HepG2 (cell line): ENCODE measurements around the gene WWC1.

Source experiments
- GTF2F1 ChIP-seq: fragments of 150-350 bp; IDR thresholded peaks from 2 replicates; pipeline ENCODE4 v1.6.1; 2014; ENCODE audit warnings: low read length
- JUNB ChIP-seq: sonication (generic); formaldehyde crosslinking; IDR thresholded peaks from 2 replicates; pipeline ENCODE4 v1.8.0; 2022; ENCODE audit warnings: missing genetic modification reagents, mild to moderate bottlenecking, borderline replicate concordance
- MTF1 ChIP-seq: sonication (generic); formaldehyde crosslinking; IDR thresholded peaks from 2 replicates; pipeline ENCODE4 v1.5.0; 2020; ENCODE audit warnings: missing genetic modification reagents
- TF ChIP-seq, protein P1 (sequence below): sonication (generic); formaldehyde crosslinking; IDR thresholded peaks from 2 replicates; pipeline ENCODE4 v1.5.0; 2020; ENCODE audit warnings: mild to moderate bottlenecking, missing genetic modification reagents, moderate library complexity

GRCh38 chr5:168314735-168315411 lies 23.4 kb downstream of the WWC1 start:
- TF ChIP-seq MTF1 (CRISPR knock-in tag) (no peak), GTF2F1 (no peak), JUNB (no peak)
- TF ChIP-seq, protein P1, sequence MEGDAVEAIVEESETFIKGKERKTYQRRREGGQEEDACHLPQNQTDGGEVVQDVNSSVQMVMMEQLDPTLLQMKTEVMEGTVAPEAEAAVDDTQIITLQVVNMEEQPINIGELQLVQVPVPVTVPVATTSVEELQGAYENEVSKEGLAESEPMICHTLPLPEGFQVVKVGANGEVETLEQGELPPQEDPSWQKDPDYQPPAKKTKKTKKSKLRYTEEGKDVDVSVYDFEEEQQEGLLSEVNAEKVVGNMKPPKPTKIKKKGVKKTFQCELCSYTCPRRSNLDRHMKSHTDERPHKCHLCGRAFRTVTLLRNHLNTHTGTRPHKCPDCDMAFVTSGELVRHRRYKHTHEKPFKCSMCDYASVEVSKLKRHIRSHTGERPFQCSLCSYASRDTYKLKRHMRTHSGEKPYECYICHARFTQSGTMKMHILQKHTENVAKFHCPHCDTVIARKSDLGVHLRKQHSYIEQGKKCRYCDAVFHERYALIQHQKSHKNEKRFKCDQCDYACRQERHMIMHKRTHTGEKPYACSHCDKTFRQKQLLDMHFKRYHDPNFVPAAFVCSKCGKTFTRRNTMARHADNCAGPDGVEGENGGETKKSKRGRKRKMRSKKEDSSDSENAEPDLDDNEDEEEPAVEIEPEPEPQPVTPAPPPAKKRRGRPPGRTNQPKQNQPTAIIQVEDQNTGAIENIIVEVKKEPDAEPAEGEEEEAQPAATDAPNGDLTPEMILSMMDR (CRISPR knock-in tag) = peak; percentile 46
